ENCODE measurements around the gene XPOT. TPM values are rescaled to one million over a fixed set of nuclear protein-coding genes. Genes with fewer than 3 reads are reported as not detected.

XPOT gene
- total RNA-seq, 1 donor from 2014 or later = 73.4 TPM

GRCh38 chr12:64413884-64414283 lies 9.7 kb downstream of the XPOT start:
- no peak for DNase-seq (ENCODE audit: low read depth)

- DNase-seq (ENCODE audit: low read depth) = no peak
Measured at GRCh38 chr12:64418209-64418608, 14.0 kb downstream of the XPOT start.

GRCh38 chr12:64419696-64420095 lies 15.5 kb downstream of the XPOT start:
- no peak for DNase-seq (ENCODE audit: low read depth)

GRCh38 chr12:64427988-64428387 lies 23.8 kb downstream of the XPOT start:
- DNase-seq (ENCODE audit: low read depth) = no peak

GRCh38 chr12:64428956-64429355 lies 24.8 kb downstream of the XPOT start:
- no peak for DNase-seq (ENCODE audit: low read depth)

GRCh38 chr12:64430886-64431285 lies 26.7 kb downstream of the XPOT start:
- peak; percentile 24 for DNase-seq (ENCODE audit: low read depth)

GRCh38 chr12:64431791-64432190 lies 27.6 kb downstream of the XPOT start:
- DNase-seq (ENCODE audit: low read depth) = no peak

GRCh38 chr12:64433915-64434314 lies 29.7 kb downstream of the XPOT start:
- DNase-seq (ENCODE audit: low read depth) = no peak

- no peak for DNase-seq (ENCODE audit: low read depth)
Measured at GRCh38 chr12:64440100-64440499, 35.9 kb downstream of the XPOT start.

- DNase-seq (ENCODE audit: low read depth) = no peak
Measured at GRCh38 chr12:64445490-64445889, 41.3 kb downstream of the XPOT start.

- DNase-seq (ENCODE audit: low read depth) = no peak
Measured at GRCh38 chr12:64446295-64446694, 42.1 kb downstream of the XPOT start.

- DNase-seq (ENCODE audit: low read depth) = no peak
Measured at GRCh38 chr12:64450057-64450640, 46.0 kb downstream of the XPOT start.

- DNase-seq (ENCODE audit: low read depth) = peak; percentile 20
Measured at GRCh38 chr12:64450711-64451486, 46.7 kb downstream of the XPOT start.

GRCh38 chr12:64451687-64452558 lies 47.7 kb downstream of the XPOT start, which contains the start of gene TBK1:
TSS of gene TBK1 (plus strand) at chr12:64452120. CDS start at chr12:64455871, 3,751 bp downstream.
- peak; percentile 92 for DNase-seq (ENCODE audit: low read depth)

GRCh38 chr12:64452559-64453329 lies 48.6 kb downstream of the XPOT start:
- DNase-seq (ENCODE audit: low read depth) = peak; percentile 52

- DNase-seq (ENCODE audit: low read depth) = no peak
Measured at GRCh38 chr12:64455506-64455905, 51.3 kb downstream of the XPOT start.

- DNase-seq (ENCODE audit: low read depth) = no peak
Measured at GRCh38 chr12:64456119-64456518, 51.9 kb downstream of the XPOT start.

GRCh38 chr12:64457032-64457431 lies 52.8 kb downstream of the XPOT start:
- DNase-seq (ENCODE audit: low read depth) = no peak

- no peak for DNase-seq (ENCODE audit: low read depth)
Measured at GRCh38 chr12:64457466-64457865, 53.3 kb downstream of the XPOT start.

- no peak for DNase-seq (ENCODE audit: low read depth)
Measured at GRCh38 chr12:64457923-64458322, 53.7 kb downstream of the XPOT start.

- DNase-seq (ENCODE audit: low read depth) = no peak
Measured at GRCh38 chr12:64459394-64459891, 55.3 kb downstream of the XPOT start.
